ENCODE measurements around the gene SERPINB7.

SERPINB7 gene

DNA sequence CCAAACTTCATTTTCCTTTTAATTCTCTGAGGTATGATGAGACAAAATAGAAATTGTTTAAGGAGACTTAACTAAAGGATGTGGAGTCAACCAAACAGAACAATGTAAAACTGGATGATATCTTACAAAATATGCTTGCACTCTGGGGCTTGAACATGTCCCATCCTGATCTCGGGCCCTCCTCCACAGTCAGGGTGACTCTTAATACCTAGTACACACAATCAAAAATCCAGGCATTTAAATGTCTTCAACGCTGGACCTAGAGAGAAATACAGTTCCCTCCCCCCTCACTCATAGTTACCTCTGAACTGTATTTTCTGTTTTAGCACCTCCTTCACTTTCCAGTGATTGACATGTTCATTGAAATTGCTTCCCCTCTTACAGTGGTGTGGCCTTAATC is 75.4 kb downstream of the SERPINB7 start:
- no peak for DNase-seq

All from CD4-positive, alpha-beta T cell treated with Interferon alpha-2 for 1 hour (primary cell).